GM18873 (cell line): ENCODE data around the gene PAN2.
"Not testable (repeated sequence)": the region's sequence is repeated elsewhere in the genome, so short reads cannot be mapped to it uniquely, and the experiment has no call there.

ENCODE experiments used
- ATAC-seq: cut with Tn5 transposase; IDR thresholded peaks from one replicate; pipeline ENCODE4 v1.9.1; 2021; ENCODE audit warnings: mild to moderate bottlenecking, moderate library complexity, moderate number of reproducible peaks; ENCODE audit not compliant: unreplicated experiment, low FRiP score

PAN2 gene

DNA sequence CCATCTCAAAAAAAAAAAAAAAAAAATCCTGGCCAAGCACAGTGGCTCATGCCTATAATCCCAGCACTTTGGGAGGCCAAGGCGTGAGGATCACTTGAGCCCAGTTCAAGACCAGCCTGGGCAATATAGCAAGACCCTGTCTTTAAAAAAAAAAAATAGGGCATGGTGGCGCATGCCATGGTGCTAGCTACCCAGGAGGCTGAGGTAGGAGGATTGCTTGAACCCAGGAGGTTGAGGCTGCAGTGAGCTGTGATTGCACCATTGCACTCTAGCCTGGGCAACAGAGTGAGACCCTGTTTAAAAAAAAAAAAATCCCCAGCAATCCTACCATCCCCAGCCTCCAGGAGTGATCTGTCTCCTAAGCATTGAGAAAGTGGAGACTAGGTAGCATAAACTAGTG lies 8.5 kb upstream of the PAN2 start:
- ATAC-seq = not testable (repeated sequence)

DNA sequence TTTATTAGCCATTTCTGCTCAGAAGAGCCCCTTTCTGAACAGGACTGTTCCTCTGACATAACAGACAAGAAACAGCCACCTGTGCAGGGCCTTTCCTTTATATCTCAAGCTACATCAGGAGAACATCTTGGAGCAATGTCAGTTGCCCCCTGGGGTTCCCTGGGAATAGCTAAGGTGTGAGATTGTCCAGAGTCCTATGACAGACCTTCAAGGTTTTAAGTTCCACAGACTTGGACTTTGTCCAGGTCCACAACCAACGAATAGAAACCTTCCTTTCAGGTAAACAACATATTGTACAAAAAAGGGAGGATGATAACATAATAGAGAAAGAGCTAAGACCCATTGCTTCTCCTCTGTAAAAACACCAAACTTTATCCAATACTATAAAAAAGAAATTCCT lies 7.8 kb upstream of the PAN2 start:
- ATAC-seq = no peak

DNA sequence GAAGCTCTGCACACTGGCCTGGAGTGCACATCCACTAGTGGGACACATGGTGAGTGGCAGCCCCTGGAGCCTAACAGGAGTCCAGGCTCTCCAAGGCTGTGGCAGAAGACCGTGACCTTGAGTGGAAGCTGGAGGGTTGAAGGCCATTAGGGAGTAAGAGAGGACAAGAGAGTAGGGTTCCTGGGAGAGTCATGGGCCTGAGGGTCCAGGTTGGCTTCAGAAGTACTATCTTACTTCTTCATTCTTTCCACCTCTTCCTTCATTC lies 5.3 kb upstream of the PAN2 start:
- ATAC-seq = no peak

DNA sequence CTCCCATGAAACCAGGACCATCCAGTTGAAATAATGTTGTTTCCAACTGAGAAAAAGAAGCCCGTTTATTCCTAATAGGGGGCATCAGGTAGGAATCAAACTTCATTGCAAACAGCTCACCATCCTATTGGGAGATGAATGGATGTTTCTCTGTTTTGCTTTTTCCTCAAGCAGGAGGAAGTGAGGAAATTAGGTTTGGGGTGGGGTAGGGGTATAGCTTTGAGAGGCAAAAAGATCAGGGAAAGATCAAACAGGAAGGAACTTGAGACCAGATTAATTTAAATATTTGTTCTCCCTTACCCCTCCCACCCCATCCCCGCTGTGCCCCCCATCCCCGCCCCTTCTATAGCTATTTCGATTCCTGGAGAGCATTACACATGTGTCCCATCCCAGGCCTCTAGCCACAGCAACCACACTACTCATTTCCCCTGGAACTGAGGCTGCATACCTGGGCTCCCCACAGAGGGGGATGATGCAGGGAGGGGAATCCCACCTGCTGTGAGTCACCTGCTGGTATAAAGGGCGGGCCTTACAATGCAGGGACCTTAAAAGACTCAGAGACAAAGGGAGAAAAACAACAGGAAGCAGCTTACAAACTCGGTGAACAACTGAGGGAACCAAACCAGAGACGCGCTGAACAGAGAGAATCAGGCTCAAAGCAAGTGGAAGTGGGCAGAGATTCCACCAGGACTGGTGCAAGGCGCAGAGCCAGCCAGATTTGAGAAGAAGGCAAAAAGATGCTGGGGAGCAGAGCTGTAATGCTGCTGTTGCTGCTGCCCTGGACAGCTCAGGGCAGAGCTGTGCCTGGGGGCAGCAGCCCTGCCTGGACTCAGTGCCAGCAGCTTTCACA lies 4.7 kb upstream of the PAN2 start, which contains the start of gene IL23A:
Gene IL23A (plus strand): TSS at position 577 of the 850 bp plus-strand sequence. CDS start 161 bp downstream, at position 738.
- peak; percentile 37 for ATAC-seq

DNA sequence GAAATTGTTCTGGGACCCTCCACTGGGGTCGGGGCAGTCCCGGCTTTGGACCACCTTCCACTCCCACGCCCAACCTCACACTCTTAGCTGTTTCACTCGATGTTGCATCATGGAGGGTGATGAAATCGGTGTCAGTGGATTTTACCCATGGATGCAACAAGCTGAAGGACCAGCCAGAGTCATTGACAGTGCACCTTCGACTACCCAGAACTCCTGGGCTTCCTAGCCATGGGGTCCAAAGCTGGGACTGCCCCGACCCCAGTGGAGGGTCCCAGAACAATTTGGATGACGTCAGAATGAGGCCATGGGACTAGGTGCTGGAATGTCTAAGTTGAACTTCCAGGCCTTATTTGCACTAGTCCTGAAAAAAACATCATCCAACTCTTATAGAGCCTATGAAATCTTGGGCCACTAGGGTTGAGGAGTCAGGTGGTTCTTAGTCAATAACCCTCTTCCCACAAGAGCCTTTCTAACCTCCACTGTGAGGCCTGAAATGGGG lies 4.0 kb upstream of the PAN2 start:
- no peak for ATAC-seq

DNA sequence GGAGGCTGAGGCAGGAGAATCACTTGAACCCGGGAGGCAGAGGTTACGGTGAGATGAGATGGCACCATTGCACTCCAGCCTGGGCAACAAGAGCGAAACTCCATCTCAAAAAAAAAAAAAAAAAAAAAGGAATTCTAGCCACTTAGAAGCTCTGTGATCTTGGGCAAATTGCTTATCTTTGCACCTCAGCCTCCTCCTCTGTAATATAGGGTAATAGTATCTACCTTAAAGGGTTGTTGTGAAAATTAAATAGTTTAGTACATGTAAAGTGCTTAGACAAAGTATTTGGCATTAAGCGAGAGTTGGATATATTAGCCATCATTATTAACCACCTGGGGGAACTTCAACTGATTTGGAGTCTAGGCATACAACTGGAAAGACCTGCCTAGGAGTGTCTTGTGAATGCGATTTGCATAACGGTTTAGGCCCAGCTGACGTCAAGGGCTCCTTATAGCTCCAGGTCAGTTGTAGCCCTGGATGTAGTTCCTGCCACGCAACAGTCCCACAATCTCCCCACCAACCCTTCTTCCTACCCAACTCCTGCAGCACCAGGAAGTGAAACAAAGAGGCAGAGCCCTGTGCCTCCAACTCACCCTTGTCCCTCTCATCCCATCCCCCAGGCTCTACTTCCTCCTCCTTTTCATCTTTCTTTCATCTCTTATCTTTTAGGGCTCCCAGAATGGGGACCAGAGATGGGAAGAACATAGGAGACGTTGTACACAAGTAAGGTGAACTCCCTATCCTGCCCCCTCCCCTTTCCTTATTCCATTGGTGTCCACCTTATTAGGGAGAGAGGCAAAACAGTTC lies 2.8 kb upstream of the PAN2 start:
- ATAC-seq = no peak

DNA sequence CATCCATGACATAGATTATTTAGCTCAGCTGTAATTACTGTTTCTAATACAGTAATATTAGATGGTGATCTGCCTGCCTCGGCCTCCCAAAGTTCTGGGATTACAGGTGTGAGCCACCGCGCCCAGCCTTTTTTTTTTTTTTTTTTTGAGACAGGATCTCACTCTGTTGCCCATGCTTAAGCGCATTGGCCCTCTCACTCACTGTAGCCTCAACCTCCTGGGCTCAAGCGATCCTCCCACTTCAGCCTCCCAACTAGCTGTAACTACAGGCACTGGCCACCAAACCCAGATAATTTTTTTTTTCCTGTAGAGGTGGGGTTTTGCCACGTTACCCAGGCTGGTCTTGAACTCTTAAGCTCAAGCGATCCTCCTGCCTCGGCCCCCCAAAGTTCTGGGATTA lies 1.7 kb upstream of the PAN2 start:
- not testable (repeated sequence) for ATAC-seq

DNA sequence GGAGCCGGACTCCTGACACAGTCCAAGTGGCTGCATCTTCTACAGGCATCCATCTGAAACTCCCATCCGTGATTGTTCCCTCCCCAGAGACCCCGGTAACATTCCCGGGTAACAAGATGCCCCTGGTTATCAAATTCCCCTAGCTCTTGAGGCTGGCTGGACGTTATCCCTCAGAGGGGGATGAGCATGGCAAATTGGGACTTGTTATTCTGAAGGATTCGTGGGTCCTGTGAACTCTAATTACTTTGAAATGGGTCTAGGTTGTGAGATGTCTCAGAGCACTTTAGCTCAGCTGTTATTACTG lies 642 bp upstream of the PAN2 start:
- ATAC-seq = no peak

DNA sequence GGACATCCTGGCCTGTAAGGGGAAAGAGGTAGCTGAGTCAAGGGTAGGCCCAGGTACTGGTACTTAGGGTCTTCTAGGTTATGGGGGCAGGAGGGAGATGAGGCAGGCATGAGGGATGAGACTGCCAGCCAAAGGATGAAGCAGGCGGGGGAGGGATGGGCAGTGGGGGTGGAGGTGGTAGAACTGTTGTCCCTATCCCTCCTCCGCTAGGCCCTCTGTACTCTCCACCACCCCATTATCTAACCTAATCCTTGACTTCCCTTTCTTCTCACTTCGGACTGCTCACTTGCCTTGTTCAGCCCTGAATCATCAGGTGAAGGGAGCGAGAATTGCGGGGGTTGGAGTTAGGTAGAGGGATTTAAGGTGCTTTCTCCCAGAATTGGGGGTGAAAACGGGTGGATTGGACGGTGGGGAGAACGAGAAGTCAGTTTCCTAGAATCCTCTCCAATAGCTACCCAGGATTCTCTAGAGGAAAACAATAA lies 562 bp downstream of the PAN2 start:
- ATAC-seq = no peak

DNA sequence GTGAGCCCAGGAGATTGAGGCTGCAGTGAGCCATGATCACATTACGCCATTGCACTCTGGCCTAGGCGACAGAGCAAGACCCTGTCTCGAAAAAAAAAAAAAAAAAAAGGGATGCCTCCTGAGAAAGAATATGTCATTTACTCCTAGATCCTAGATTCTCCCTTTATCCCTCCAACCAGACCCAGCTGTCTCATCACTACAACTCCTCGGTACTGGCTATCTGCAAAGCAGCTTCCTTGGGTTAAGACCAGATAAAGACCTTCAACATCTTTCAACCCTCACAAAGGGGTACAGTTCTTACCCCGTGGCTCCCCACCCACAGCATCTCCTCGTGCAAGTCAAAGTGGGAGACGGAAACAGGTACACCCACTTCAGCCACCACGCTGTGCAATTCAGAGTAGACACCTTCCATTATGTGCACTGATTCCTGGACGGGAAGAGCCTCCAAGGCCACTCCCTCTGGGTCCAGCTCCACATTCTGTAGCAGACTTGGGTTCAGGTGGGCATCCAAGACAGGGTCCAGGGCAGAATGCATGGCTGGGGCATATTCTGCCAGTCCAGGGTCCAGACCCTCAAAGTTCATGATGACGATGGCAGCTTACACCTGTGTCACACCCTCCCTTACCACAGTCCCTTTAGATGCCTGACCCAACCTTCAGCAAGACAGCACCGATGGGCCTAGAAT lies 1.1 kb downstream of the PAN2 start:
- ATAC-seq = no peak

DNA sequence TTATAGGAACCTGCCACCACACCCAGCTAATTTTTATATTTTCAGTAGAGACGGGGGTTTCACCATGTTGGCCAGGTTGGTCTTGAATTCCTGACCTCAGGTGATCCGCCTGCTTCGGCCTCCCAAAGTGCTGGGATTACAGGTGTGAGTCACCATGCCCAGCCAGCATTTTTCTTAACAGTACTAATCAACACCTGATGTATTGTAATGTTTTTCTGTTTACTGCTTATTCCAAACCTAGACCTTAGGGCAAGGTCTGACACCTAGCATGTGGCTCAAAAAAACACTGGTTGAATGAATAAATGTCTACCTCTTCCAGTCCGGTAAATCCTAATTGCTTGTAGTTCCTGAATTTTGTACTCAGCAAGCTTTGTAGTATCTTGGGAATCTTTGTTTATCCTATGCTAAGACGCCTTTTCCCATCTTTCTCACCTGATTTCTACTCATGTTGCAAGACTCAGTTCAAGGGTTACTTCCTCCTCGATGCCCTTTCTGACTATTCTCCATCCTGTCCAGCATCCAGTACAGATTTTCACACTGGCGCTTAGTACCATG lies 2.8 kb downstream of the PAN2 start:
- no peak for ATAC-seq

DNA sequence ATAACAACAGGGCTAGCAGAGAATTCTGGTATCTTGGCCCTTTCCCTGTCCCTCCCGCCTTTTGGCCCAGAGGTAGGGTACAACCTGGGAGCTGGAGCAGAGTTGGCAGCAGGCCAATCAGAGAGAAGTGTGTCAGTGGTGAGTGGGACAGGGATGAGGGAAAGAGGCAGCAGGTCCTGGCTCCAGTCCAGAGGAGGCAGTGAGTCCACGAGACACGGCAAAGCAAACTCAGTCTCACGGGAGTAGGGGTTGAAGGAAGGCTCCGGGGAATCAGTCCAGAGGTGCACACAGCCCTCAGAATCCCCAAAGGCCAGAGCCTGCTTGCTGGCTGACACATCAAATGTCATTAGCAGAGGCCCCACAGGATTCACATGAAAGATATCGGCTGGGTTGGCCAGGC lies 7.3 kb downstream of the PAN2 start:
- ATAC-seq = no peak

DNA sequence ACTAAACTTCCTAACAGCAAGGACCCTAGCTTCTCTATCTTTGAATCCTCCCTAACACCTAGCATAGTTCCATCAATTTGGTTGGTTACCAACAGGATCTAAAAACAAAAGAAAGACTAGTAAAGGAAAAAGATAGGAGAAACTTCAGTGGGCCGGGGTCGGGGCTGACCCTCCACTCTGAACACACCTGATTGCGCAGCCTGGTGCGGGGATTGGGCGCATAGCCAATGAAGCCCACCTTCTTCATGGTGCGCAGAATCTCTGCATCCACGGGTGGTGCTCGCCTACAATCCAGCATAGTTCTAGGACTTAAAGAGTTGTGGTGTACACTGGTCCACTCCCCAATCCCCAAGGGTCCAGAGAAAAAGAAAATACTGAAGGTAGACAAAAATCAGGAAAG lies 7.7 kb downstream of the PAN2 start:
- ATAC-seq = no peak

DNA sequence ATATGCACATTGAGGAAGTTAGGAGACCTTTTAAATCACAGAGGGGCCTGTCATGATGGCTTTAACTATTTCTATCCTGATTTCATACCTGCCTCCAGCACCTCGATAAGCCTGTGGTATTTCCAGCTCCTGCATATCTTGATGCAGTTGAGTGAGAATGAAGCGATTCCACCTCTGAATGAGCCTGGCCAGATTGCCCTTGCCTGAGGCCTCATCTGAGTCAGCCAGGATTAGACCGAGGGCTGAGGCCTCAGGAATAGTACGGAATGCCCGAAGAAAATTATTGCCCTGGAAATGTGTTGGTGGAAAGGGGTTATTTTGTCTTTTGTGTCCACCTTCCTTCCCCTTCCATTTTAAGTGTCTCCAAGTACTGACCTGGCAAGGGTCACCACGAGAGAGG lies 9.6 kb downstream of the PAN2 start:
- ATAC-seq = no peak

DNA sequence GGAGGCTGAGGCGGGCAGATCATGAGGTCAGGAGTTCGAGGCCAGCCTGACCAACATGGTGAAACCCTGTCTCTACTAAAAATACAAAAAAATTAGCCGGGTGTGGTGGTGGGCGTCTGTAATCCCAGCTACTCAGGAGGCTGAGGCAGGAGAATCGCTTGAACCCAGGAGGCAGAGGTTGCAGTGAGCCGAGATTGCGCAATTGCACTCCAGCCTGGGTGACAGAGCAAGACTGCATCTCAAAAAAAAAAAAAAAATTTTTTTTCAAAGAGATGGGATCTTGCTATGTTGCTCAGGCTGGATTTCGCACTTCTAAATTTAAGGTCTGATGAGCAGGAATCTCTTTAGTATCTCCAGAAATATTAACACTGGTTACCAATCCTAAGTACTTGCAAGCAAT lies 12.2 kb downstream of the PAN2 start:
- not testable (repeated sequence) for ATAC-seq

DNA sequence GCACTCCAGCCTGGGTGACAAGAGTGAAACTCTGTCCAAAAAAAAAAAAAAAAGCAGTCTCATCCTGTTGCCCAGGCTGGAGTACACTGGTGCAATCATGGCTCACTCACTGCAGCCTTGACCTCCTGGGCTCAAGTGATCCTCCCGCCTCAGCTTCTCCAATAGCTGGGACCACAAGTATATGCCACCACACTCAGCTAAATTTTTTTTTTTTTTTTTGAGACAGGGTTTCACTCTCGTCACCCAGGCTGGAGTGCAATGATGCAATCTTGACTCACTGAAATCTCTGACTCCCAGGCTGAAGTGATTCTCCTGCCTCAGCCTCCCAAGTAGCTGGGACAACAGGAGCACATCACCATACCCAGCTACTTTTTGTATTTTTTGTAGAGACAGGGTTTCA lies 12.8 kb downstream of the PAN2 start:
- no peak for ATAC-seq

DNA sequence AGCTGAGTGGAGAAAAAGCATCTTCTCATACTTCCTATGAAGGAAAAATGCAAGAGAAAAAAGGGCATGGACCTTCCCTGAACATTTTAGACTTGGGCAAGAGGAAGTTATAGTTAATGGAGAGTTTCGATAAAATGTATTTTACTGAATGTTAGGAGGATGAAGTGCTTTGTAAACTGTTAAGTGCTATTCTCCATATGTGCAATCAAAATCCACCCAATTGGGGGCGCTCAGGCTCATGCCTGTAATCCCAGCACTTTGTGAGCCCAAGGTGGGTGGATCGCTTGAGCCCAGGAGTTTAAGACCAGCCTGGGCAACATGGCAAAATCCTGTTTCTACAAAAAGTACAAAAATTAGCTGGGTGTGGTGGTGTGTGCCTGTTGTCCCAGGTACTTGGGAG lies 16.1 kb downstream of the PAN2 start:
- no peak for ATAC-seq

DNA sequence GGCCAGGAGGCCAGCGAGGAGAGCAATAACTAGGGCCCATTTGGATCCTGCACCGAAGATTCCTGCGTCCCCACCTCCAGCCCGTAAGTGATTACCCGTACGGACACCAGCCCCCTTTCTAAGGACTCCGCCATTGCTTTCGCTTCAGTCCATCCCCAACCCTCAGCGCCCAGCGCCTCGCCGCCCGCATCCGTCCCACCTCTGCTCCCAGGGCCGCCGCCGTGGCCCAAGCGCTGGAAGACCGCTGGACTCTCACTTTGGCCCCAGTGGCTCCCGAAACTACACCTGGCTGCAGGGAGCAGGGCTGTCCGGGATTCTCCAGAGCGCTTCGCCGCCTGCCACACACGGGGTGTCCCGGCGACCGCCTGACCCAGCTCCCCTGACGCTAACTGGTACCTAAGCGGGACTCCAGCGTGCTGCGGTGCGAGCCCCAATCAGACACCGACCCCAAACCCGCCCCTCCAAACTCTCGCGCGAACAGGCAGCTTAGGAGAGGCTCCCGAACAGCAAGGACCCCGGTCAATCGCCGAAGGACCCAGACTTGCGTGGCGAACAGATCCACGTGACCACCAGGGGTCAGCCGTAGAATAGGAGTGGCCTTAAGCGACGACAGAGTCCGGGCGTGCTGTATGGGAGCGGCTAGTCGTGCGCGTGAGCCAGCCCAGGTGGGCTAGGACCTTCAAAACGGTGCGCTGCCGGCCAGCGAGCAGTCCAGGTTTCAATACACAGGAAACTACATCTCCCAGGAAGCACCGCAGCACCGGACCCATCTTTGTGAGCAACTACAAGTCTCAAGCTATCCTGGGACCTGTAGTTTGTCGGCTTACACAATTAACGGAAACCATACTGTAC lies 18.0 kb downstream of the PAN2 start, which contains the start of gene CNPY2:
Gene CNPY2 (minus strand): TSS at position 367 of the 852 bp plus-strand sequence. CDS start 771 bp downstream, outside the sequence.
- ATAC-seq = peak; percentile 89

DNA sequence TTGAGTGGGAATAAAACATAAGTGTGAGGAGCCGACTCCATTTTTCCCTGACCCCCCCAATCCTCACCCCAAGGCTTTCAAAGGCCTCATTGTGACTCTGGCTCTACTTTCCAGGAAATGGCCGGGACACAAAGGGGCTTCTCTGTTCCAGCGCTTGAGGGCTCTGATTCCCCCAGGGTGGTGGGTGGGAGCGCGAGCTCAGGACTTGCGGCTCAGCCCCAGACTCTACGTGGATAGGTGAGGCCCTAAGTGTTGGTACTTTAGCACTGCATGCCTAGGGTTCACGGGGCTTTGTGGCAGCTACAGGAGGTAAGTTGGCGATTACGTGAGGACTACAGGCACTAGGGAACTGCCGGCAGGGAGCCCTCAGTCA lies 18.6 kb downstream of the PAN2 start:
- ATAC-seq = no peak

DNA sequence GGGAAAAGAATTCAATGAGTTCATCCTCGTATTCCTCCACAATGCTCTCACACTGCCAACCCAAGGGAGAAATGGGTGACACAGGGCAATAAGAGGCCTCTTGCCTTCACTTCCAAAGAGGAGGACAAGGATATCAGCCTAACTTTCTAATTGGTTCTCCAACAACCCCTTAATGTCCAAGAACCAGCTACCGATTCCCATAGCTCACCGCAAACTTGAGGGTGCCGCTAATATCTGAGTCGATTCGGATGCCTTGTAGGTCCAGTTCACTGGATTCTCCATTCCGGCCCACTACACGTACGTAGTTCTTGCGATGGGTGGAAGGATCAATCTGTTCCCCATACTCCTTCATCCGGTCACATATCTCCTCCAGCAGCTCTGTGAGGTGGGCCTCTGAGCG lies 22.8 kb downstream of the PAN2 start:
- ATAC-seq = no peak
